ENCODE results near the gene SBK3.
"Not testable (repeated sequence)": the region's sequence is repeated elsewhere in the genome, so short reads cannot be mapped to it uniquely, and the experiment has no call there.

SBK3 gene

DNA sequence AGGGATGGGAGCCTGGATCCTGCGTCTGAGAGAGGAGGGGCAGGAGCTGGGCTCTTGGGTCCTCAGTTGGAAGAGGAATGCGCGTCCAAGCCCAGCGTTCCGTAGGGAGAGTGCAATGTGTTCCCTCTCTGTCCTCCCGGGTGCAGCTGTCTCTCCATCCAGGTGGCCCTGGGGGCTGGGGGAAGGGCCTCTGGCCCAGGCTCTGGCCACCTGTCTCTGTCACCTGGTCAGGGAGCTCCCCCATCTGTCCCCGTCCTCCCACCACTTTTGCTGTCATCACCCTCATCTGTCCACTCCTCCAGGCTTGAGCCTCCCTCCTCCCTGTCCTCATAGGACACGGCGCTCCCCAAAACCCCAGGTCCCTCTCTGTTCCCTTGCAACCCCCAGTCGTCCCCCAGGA, 4.7 kb downstream of the SBK3 start:
- Mint-ChIP-seq H3K27me3 (peaks cover 10% of the 10 kb centered on the region), H3K4me1 (ENCODE audit: low read depth) (peaks cover 10% of the 10 kb centered on the region), H3K27ac (no peak overlapping the region), H3K4me3 (no peak overlapping the region), H3K36me3 (ENCODE audit: low read depth) (no peaks in the 10 kb centered on the region), H3K9me3 (no peaks in the 10 kb centered on the region)
- intact Hi-C loops (cut with micrococcal nuclease) = no loop called here

DNA sequence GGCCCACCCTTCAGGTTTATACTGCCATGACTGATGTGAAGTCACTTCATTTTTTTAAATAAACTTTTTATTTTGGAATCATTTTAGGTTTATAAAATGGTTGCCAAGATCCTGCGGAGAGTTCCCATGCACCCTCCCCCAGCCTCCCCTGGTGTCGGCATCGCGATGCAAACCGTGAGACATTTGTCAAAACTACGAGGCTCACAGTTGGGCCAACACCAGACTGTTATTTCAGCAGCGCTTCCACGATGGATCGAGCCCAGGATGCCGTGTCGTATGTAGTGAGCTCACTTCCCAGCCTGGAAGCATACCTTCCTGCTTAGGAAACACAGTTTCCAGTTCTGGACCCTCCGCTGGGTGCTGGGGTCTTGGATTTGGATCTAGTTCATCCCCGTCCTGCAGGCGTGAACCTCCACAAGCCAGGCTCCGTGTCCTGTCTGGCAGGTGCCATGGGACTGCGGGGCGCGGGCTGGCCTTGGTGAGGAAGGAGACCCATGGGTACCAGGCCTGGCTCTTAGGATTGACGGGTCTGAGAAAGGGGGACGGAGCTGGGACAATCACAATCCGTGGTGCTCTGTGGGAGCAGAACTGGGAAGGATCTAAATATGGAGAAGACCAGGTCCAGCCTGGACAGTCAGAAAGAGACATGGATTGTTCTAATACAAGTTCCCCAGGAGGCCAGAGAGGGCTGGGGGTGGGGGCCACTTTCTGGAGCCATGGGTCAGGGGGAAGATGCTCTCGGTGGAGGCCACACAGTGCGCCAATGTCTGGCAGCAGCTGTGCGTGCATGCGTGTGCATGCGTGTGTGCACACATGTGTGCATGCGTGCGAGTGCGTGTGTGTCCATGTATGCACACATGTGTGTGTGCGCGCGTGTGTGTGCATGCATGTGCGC, 6.0 kb downstream of the SBK3 start:
- H3K27ac Mint-ChIP-seq = no peak overlapping the region
- intact Hi-C loops (cut with micrococcal nuclease) = no loop called here
- H3K4me3 Mint-ChIP-seq = no peak overlapping the region
- peaks cover 12% of the 10 kb centered on the region for H3K4me1 Mint-ChIP-seq (ENCODE audit: low read depth)
- H3K27me3 Mint-ChIP-seq = peaks cover 6% of the 10 kb centered on the region
- no peaks in the 10 kb centered on the region for H3K9me3 Mint-ChIP-seq
- no peaks in the 10 kb centered on the region for H3K36me3 Mint-ChIP-seq (ENCODE audit: low read depth)

DNA sequence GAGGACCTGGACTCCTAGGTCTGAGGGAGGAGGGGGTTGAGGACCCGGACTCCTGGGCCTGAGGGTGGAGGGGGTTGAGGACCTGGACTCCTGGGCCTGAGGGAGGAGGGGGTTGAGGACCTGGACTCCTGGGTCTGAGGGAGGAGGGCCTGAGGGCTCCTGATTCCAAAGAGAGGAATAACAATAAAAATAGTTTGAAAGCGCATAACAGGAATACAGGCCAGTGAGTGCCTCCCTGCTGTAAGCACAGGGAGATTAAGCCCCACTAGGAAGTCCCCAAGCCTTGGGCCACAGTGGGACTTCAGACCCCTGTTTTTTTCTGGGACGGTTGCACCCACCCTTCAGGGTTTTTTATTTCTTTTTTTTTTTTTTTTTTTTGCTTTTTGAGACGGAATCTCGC, 7.2 kb downstream of the SBK3 start:
- Mint-ChIP-seq H3K9me3 (no peaks in the 10 kb centered on the region), H3K36me3 (ENCODE audit: low read depth) (no peaks in the 10 kb centered on the region), H3K4me3 (no peak overlapping the region), H3K4me1 (ENCODE audit: low read depth) (peaks cover 12% of the 10 kb centered on the region), H3K27me3 (peaks cover 11% of the 10 kb centered on the region), H3K27ac (peak overlapping the region; percentile 36)
- intact Hi-C loops (cut with micrococcal nuclease) = no loop called here

DNA sequence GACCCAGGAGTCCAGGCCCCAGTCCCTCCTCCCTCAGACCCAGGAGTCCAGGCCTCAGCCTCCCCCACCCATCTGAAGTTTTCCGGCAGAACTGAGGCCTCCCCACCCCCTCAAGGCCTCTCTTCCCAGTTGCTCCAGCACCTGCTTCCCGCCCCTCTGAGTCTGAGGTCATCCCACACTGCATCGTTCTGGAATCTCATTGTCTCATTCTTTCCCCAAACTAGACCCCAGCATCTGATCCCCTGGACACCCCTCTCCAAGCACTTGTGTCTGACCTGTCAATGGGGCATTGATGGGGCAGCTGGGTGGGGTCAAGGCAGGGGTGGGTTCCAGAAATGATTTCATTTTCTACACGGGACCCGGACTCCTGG, 7.6 kb downstream of the SBK3 start:
- H3K36me3 Mint-ChIP-seq (ENCODE audit: low read depth) = no peaks in the 10 kb centered on the region
- no peak overlapping the region for H3K4me3 Mint-ChIP-seq
- peaks cover 12% of the 10 kb centered on the region for H3K4me1 Mint-ChIP-seq (ENCODE audit: low read depth)
- no peaks in the 10 kb centered on the region for H3K9me3 Mint-ChIP-seq
- H3K27ac Mint-ChIP-seq = peak overlapping the region; percentile 36
- H3K27me3 Mint-ChIP-seq = peaks cover 11% of the 10 kb centered on the region
- intact Hi-C loops (cut with micrococcal nuclease) = no loop called here

DNA sequence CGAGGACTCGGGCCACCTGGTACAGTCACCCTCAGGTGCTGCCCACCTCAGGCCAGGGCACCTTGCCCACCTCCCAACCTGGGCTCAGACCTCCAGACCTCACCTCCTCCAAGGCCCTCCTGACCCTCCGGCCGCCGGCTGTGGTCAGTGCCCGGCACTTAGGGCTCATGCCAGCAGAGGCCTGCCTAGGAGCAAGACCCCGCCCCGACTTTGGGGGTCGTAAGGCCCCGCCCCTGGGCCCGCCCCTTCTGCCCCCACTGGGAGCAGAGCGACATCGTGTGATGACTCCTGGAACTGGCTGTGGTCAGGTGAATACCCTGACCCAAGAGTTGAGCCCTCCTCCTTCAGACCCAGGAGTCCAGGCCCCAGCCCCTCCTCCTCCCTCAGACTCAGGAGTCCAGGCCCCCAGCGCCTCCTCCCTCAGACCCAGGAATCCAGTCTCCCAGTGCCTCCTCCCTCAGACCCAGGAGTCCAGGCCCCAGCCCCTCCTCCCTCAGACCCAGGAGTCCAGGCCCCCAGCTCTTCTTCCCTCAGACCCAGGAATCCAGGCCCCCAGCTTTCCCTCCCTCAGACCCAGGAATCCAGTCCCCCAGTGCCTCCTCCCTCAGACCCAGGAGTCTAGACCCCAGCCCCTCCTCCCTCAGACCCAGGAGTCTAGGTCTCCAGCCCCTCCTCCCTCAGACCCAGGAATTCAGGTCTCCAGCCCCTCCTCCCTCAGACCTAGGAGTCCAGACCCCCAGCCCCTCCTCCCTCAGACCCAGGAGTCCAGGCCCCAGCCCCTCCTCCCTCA, 8.2 kb downstream of the SBK3 start, which contains the start of gene SBK2:
Gene SBK2, minus strand, starts transcription at position 183 of the 790 bp plus-strand sequence. CDS start 839 bp downstream, outside the sequence.
- no peaks in the 10 kb centered on the region for H3K36me3 Mint-ChIP-seq (ENCODE audit: low read depth)
- no peaks in the 10 kb centered on the region for H3K9me3 Mint-ChIP-seq
- intact Hi-C loops (cut with micrococcal nuclease) = no loop called here
- peaks cover 12% of the 10 kb centered on the region for H3K4me1 Mint-ChIP-seq (ENCODE audit: low read depth)
- H3K4me3 Mint-ChIP-seq = no peak within 1 kb of the TSS
- H3K27me3 Mint-ChIP-seq = peaks cover 11% of the 10 kb centered on the region
- peak within 1 kb of the TSS; percentile 36 for H3K27ac Mint-ChIP-seq

DNA sequence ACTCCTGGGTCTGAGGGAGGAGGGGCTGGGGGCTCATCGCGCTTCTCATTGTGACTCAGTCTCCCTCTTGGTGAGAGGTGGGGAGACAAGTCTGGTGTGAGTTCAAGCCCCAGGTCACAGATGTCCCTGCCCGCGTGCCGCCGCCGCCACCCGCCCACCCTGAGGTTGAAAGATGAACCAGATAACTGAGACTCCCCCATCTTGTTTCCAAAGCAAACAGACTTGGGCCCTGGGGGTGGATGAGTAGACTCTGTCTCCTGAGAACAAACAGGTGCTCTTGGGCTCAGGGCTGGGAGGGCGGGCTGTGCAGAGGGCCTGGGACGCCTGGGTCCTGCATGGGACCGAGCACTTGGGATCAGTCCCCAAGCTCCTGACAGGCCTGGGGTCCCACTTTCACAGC, 9.0 kb downstream of the SBK3 start:
- Mint-ChIP-seq H3K36me3 (ENCODE audit: low read depth) (no peaks in the 10 kb centered on the region), H3K27me3 (peaks cover 5% of the 10 kb centered on the region), H3K4me3 (no peak overlapping the region), H3K27ac (no peak overlapping the region), H3K4me1 (ENCODE audit: low read depth) (peaks cover 12% of the 10 kb centered on the region), H3K9me3 (no peaks in the 10 kb centered on the region)
- intact Hi-C loops (cut with micrococcal nuclease) = no loop called here

DNA sequence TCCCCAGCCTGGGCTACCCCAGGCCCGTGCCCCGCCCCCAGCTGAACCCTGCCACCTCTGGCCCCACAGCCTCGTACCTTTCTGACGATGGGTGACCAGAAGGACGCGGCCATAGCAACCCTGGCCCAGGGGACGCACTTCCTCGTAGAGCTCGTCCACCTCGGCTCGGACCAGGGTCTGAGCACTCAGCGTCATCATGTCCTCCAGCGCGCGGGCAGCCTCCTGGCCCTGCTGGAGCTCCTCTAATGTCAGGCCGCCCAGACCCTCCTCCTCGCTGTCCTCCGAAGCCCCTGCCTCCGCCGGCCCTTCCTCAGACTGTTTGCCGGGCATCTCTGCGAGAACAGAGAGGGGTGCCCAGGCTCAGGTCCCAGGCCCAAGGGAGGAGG, 9.4 kb downstream of the SBK3 start:
- Mint-ChIP-seq H3K9me3 (no peaks in the 10 kb centered on the region), H3K27me3 (peaks cover 5% of the 10 kb centered on the region), H3K4me3 (no peak overlapping the region), H3K4me1 (ENCODE audit: low read depth) (peaks cover 12% of the 10 kb centered on the region), H3K27ac (peak overlapping the region; percentile 65), H3K36me3 (ENCODE audit: low read depth) (no peaks in the 10 kb centered on the region)
- intact Hi-C loops (cut with micrococcal nuclease) = no loop called here

DNA sequence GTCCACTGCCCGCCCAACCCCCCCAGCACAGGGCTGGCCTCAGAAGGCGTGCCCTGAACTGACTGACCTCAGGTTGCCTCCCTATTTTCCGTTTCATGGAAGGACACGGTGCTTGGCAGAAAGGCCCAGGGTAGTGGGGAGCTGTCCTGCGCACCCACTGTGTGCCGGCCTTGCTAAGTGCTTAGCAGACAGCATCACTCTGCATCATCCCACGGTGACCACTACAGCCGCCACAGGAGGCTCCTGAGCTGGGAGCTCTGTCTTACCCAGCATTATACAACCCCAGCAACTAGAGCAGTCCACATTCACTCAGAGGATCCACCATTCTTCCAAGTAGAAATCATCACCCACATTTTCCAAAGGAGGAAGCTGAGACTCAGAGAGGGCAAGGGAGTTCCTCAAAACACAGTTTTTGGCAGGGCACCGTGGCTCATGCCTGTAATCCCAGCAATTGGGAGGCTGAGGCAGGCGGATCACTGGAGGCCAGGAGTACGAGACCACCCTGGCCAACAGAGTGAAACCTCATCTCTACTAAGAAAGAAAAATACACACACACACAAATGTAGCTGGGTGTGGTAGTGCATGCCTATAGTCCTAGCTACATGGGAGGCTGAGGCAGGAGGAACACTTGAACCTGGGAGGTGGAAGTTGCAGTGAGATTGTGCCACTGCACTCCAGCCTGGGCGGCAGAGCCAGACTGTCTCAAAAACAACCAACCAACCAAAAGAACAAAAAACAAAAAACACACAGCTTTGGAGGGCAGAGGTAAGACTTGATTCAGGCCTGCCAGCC, 10.0 kb downstream of the SBK3 start:
- Mint-ChIP-seq H3K36me3 (ENCODE audit: low read depth) (no peaks in the 10 kb centered on the region), H3K4me3 (no peak overlapping the region), H3K27ac (peak overlapping the region; percentile 65)

DNA sequence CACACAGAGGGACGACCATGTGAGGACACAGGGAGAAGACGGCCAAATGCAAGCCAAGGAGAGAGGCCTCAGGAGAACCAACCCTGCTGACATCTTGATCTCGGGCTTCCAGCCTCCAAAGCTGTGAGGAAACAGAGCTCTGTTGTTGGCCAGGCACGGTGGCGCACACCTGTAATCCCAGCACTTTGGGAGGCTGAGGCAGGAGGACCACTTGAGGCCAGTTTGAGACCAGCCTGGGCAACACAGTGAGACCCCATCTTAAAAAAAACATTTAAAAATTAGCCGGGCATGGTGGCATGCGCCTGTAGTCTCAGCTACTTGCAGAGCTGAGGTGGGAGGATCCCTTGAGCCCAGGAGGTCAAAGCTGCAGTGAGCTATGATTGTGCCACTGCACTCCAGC, 11.1 kb downstream of the SBK3 start:
- H3K27ac Mint-ChIP-seq; H3K9me3 Mint-ChIP-seq; H3K4me3 Mint-ChIP-seq; H3K36me3 Mint-ChIP-seq (ENCODE audit: low read depth); intact Hi-C loops (cut with micrococcal nuclease); H3K27me3 Mint-ChIP-seq: not testable (repeated sequence)
- H3K4me1 Mint-ChIP-seq (ENCODE audit: low read depth) = peaks cover 12% of the 10 kb centered on the region

More for the DNA sequence above, 10.0 kb downstream of the SBK3 start:
- Mint-ChIP-seq H3K9me3 (no peaks in the 10 kb centered on the region), H3K4me1 (ENCODE audit: low read depth) (peaks cover 12% of the 10 kb centered on the region), H3K27me3 (peaks cover 5% of the 10 kb centered on the region)
- intact Hi-C loops (cut with micrococcal nuclease) = no loop called here

DNA sequence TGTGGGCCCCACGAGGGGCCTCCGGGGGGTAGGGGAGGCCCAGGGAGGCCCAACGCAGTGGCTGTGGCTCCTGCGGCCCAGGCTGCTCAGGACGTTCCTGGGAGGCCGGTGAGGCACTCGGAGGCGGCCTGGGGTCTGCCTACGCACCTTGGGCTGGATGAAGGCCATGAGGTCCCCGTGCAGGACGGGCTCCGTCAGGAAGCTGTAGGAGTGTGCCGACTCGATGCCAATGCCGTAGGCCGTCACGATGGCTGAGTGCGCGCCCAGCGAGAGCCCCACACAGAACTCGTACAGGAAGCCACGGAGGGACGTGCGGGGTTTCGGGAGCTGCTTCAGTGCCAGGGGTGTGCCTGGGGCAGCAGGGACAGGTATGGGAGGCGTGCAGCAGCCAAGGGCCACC, 14.3 kb downstream of the SBK3 start:
- Mint-ChIP-seq H3K4me3 (no peak overlapping the region), H3K9me3 (no peaks in the 10 kb centered on the region), H3K27ac (no peak overlapping the region), H3K27me3 (peaks cover 8% of the 10 kb centered on the region), H3K4me1 (ENCODE audit: low read depth) (peaks cover 10% of the 10 kb centered on the region), H3K36me3 (ENCODE audit: low read depth) (no peaks in the 10 kb centered on the region)
- intact Hi-C loops (cut with micrococcal nuclease) = no loop called here

DNA sequence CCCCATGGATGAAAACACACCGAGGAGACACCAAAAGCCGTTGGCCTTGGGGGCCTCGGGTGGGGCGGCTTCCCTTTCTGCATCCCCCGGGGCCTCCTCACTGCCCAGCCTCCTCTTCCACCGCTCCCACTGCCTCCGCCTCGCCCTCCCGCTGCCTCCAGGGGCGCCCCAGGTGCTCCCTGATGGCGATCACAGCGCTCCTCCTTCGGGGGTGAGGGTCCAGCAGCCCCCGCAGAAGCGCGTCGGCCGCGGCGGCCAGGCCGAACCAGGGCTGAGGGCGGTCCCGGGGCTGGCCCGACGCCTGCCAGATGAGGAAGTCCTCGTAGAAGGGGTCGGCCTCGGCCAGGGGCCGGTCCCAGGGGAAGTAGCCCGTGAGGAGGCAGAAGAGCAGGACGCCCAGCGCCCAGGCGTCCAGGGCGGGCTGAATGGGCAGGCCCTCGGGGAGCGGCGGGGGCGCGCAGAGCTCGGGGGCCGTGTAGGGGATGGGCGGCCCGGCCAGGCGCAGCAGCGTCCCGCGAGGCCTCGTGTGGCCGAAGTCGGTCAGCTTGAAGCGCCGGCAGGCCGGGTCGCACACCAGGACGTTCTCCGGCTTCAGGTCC, 15.6 kb downstream of the SBK3 start:
- peaks cover 14% of the 10 kb centered on the region for H3K27me3 Mint-ChIP-seq
- intact Hi-C loops (cut with micrococcal nuclease) = no loop called here
- no peaks in the 10 kb centered on the region for H3K4me1 Mint-ChIP-seq (ENCODE audit: low read depth)
- H3K4me3 Mint-ChIP-seq = no peak overlapping the region
- H3K27ac Mint-ChIP-seq = no peak overlapping the region
- no peaks in the 10 kb centered on the region for H3K36me3 Mint-ChIP-seq (ENCODE audit: low read depth)
- no peaks in the 10 kb centered on the region for H3K9me3 Mint-ChIP-seq

DNA sequence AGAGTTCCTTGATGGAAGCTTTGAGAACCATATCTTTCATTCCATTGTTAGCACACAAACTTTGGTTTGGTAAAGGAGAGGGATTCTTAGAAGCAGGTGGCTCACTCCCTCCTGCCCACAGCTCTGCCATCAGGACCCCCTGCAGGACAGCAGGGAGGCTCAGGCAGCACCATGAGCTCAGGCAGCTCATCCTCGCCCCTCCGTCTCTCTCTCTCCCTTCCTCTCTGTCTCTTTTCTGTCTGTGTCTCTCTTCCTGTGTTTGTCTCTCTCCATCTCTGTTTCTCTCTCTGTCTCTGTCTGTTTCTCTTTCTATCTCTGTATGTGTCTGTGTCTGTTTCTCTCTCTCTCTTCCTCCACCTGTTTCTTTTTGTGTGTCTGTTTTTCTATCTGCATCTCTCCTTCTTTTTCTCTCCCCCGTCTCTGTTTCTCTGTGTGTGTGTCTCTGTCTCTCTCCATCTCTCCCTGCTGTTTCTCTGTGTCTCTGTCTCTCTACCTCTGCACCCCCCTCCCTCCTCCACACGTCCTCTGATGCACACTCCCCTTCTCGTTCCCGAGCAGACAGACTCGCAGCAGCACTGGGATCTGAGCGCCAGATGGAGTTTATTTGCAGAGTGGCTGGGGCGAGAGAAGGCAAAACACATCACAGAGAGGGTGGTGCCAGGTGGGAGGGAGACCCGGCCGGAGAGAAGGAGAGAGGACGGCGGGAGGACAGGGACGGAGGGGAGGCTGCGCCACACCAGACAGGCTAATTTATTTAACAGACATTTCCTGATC, 17.1 kb downstream of the SBK3 start:
- Mint-ChIP-seq H3K27me3 (peaks cover 9% of the 10 kb centered on the region), H3K4me3 (no peak overlapping the region), H3K27ac (no peak overlapping the region), H3K36me3 (ENCODE audit: low read depth) (no peaks in the 10 kb centered on the region), H3K9me3 (no peaks in the 10 kb centered on the region), H3K4me1 (ENCODE audit: low read depth) (no peaks in the 10 kb centered on the region)
- intact Hi-C loops (cut with micrococcal nuclease) = no loop called here
